ENCODE results near the gene TTYH2.
"Not testable (repeated sequence)": the region's sequence is repeated elsewhere in the genome, so short reads cannot be mapped to it uniquely, and the experiment has no call there.

The TTYH2 gene

GRCh38 chr17:74182041-74182723, 31.2 kb upstream of the TTYH2 start:
- no peak for DNase-seq
- no peak overlapping the region for H3K4me3 ChIP-seq (ENCODE audit: low read depth, low read length)
- in situ Hi-C loops (cut with HindIII; ENCODE audit: low pct_ligation_motif_present, low sequenced_read_pairs), result no loop called here
- H3K27me3 ChIP-seq (replicated peaks), result no peaks in the 10 kb centered on the region
- TF ChIP-seq CTCF (IDR thresholded peaks at IDR 0.05; ENCODE audit: low read depth, low read length, missing control alignments), result no peak
- H3K36me3 ChIP-seq (replicated peaks), result no peaks in the 10 kb centered on the region
- no peak overlapping the region for H3K27ac ChIP-seq

- no peak for DNase-seq
- no peak overlapping the region for H3K4me3 ChIP-seq (ENCODE audit: low read depth, low read length)
- no peak overlapping the region for H3K27ac ChIP-seq
- no peaks in the 10 kb centered on the region for H3K36me3 ChIP-seq (replicated peaks)
- no peaks in the 10 kb centered on the region for H3K27me3 ChIP-seq (replicated peaks)
- in situ Hi-C loops (cut with HindIII; ENCODE audit: low pct_ligation_motif_present, low sequenced_read_pairs), result no loop called here
- no peak for TF ChIP-seq CTCF (IDR thresholded peaks at IDR 0.05; ENCODE audit: low read depth, low read length, missing control alignments)
Observed at GRCh38 chr17:74183411-74183810, 30.0 kb upstream of the TTYH2 start.

- in situ Hi-C loops (cut with HindIII; ENCODE audit: low pct_ligation_motif_present, low sequenced_read_pairs), result no loop called here
- no peak for TF ChIP-seq CTCF (IDR thresholded peaks at IDR 0.05; ENCODE audit: low read depth, low read length, missing control alignments)
- Histone ChIP-seq H3K27ac (no peak overlapping the region), H3K4me3 (ENCODE audit: low read depth, low read length) (no peak overlapping the region), H3K36me3 (replicated peaks) (no peaks in the 10 kb centered on the region), H3K27me3 (replicated peaks) (no peaks in the 10 kb centered on the region)
- no peak for DNase-seq
Observed at GRCh38 chr17:74185571-74186185, 27.7 kb upstream of the TTYH2 start.

GRCh38 chr17:74186498-74186897, 26.9 kb upstream of the TTYH2 start:
- Histone ChIP-seq H3K27me3 (replicated peaks) (no peaks in the 10 kb centered on the region), H3K27ac (no peak overlapping the region), H3K4me3 (ENCODE audit: low read depth, low read length) (no peak overlapping the region), H3K36me3 (replicated peaks) (no peaks in the 10 kb centered on the region)
- no peak for DNase-seq
- no peak for TF ChIP-seq CTCF (IDR thresholded peaks at IDR 0.05; ENCODE audit: low read depth, low read length, missing control alignments)
- in situ Hi-C loops (cut with HindIII; ENCODE audit: low pct_ligation_motif_present, low sequenced_read_pairs), result no loop called here

GRCh38 chr17:74187761-74188160, 25.6 kb upstream of the TTYH2 start:
- Histone ChIP-seq H3K27me3 (replicated peaks) (no peaks in the 10 kb centered on the region), H3K36me3 (replicated peaks) (no peaks in the 10 kb centered on the region), H3K27ac (no peak overlapping the region), H3K4me3 (ENCODE audit: low read depth, low read length) (no peak overlapping the region)
- DNase-seq, result no peak
- in situ Hi-C loops (cut with HindIII; ENCODE audit: low pct_ligation_motif_present, low sequenced_read_pairs), result no loop called here
- no peak for TF ChIP-seq CTCF (IDR thresholded peaks at IDR 0.05; ENCODE audit: low read depth, low read length, missing control alignments)

- DNase-seq; H3K4me3 ChIP-seq (ENCODE audit: low read depth, low read length); in situ Hi-C loops (cut with HindIII; ENCODE audit: low pct_ligation_motif_present, low sequenced_read_pairs); H3K36me3 ChIP-seq (replicated peaks); H3K27me3 ChIP-seq (replicated peaks); H3K27ac ChIP-seq: not testable (repeated sequence)
Observed at GRCh38 chr17:74188687-74189086, 24.7 kb upstream of the TTYH2 start.
